Prostate gland (tissue), 2 donors: ENCODE results near the gene KCNJ15. TPM values are rescaled to one million over a fixed set of nuclear protein-coding genes. Genes with fewer than 3 reads are reported as not detected.

Experiments used
- DNase-seq: peaks from one replicate; pipeline ENCODE4 v3.0.0-alpha.2; 2019; ENCODE audit warnings: low spot score
- H3K27ac ChIP-seq, 2 donors: fragments of 200-600 bp; sonication (generic); 2 replicates each; pipeline ENCODE4 v1.5.1; 2017 to 2019
- H3K27me3 ChIP-seq: fragments of 200-600 bp; sonication (generic); replicated peaks from 2 replicates; pipeline ENCODE4 v1.5.1; 2019; ENCODE audit not compliant: insufficient read depth
- H3K36me3 ChIP-seq, 2 donors: fragments of 200-600 bp; sonication (generic); 1 replicate in 1 of 2; 2 replicates in 1 of 2; pipeline versions ENCODE4 v1.5.1 to v1.8.1; 2017 to 2019
- H3K4me1 ChIP-seq: fragments of 200-600 bp; sonication (generic); replicated peaks from 2 replicates; pipeline ENCODE4 v1.5.1; 2019
- H3K4me3 ChIP-seq, 2 donors: fragments of 200-600 bp; sonication (generic); 2 replicates each; pipeline ENCODE4 v1.5.1; 2017 to 2019
- H3K9me3 ChIP-seq: fragments of 200-600 bp; sonication (generic); 2 replicates; pipeline ENCODE4 v1.5.1; 2017
- CTCF ChIP-seq, 4 experiments: fragments of 200-600 bp in 2 of 4; fragments of 450-650 bp in 2 of 4; sonication (generic) in 2 of 4; IDR thresholded peaks; 1 replicate in 3 of 4; 2 replicates in 1 of 4; pipeline ENCODE4 v1.5.1; 2016 to 2019; ENCODE audit warnings: antibody characterized with exemption in 4 of 4, mild to moderate bottlenecking in 2 of 4, moderate library complexity in 2 of 4
- POLR2A ChIP-seq: fragments of 450-650 bp; IDR thresholded peaks from one replicate; pipeline ENCODE4 v1.6.1; 2016; ENCODE audit warnings: antibody characterized with exemption, mild to moderate bottlenecking
- POLR2AphosphoS5 ChIP-seq: sonication (generic); formaldehyde crosslinking; IDR thresholded peaks from one replicate; pipeline ENCODE4 v1.6.1; 2017; ENCODE audit warnings: antibody characterized with exemption
- WGBS: methylation state at CpG from one replicate; pipeline ENCODE4 v1.1.5; 2018; 5-methylcytosine and 5-hydroxymethylcytosine counted together
- intact Hi-C: fragments of 100-400 bp; cut with DNase I; formaldehyde crosslinking; loops from one replicate; pipeline ENCODE4 v1.14.2; 2022
- total RNA-seq, 2 donors: library from RNA; depleted of rRNA; stranded (reverse); fragments of >200 nt; gene quantifications; one replicate each; pipeline ENCODE4 v1.1.0, GENCODE V29; 2016

Gene KCNJ15
- total RNA-seq, 2 donors from 2014 or later = 4.5 to 5.6 TPM

- H3K4me1 ChIP-seq = no peaks in the 10 kb centered on the region
- H3K36me3 ChIP-seq = no peaks in the 10 kb centered on the region
- TF ChIP-seq POLR2AphosphoS5 = no peak
- TF ChIP-seq POLR2A = no peak
- TF ChIP-seq CTCF (IDR thresholded peaks at IDR 0.05) = no peak
- no peak for DNase-seq
- H3K27me3 ChIP-seq = no peaks in the 10 kb centered on the region
- 92% methylated on average over 3 of the region's 3 CpGs for WGBS
- no peak overlapping the region for H3K27ac ChIP-seq
- no peaks in the 10 kb centered on the region for H3K9me3 ChIP-seq
- intact Hi-C loops = no loop called here
- no peak overlapping the region for H3K4me3 ChIP-seq
Observed at GRCh38 chr21:38282921-38283320, 26.1 kb downstream of the KCNJ15 start.

- DNase-seq = no peak
- Histone ChIP-seq H3K9me3 (no peaks in the 10 kb centered on the region), H3K27me3 (no peaks in the 10 kb centered on the region), H3K36me3 (no peaks in the 10 kb centered on the region), H3K27ac (no peak overlapping the region), H3K4me3 (no peak overlapping the region), H3K4me1 (no peaks in the 10 kb centered on the region)
- TF ChIP-seq POLR2A = no peak
- no peak for TF ChIP-seq CTCF (IDR thresholded peaks at IDR 0.05)
- TF ChIP-seq POLR2AphosphoS5 = no peak
- intact Hi-C loops = no loop called here
- 94% methylated on average over 6 of the region's 6 CpGs for WGBS
Observed at GRCh38 chr21:38284216-38284615, 27.4 kb downstream of the KCNJ15 start.

GRCh38 chr21:38286739-38287471 is 30.1 kb downstream of the KCNJ15 start:
- TF ChIP-seq POLR2AphosphoS5 (no peak), CTCF (IDR thresholded peaks at IDR 0.05) (no peak), POLR2A (no peak)
- no peaks in the 10 kb centered on the region for H3K4me1 ChIP-seq
- no peak overlapping the region for H3K4me3 ChIP-seq
- DNase-seq = no peak
- intact Hi-C loops = no loop called here
- no peaks in the 10 kb centered on the region for H3K9me3 ChIP-seq
- H3K27me3 ChIP-seq = no peaks in the 10 kb centered on the region
- H3K36me3 ChIP-seq = no peaks in the 10 kb centered on the region
- WGBS = 85% methylated on average over 3 of the region's 3 CpGs
- no peak overlapping the region for H3K27ac ChIP-seq

- Histone ChIP-seq H3K27me3 (no peaks in the 10 kb centered on the region), H3K9me3 (no peaks in the 10 kb centered on the region), H3K4me1 (no peaks in the 10 kb centered on the region), H3K27ac (no peak overlapping the region), H3K4me3 (no peak overlapping the region), H3K36me3 (no peaks in the 10 kb centered on the region)
- intact Hi-C loops = no loop called here
- WGBS = 84% methylated on average over 1 of the region's 1 CpG
- DNase-seq = no peak
- TF ChIP-seq POLR2AphosphoS5 (no peak), POLR2A (no peak), CTCF (IDR thresholded peaks at IDR 0.05) (no peak)
Observed at GRCh38 chr21:38287476-38287875, 30.7 kb downstream of the KCNJ15 start.
